BE2C (cell line): ENCODE measurements around the gene CLCC1.
"Not testable (repeated sequence)": the region's sequence is repeated elsewhere in the genome, so short reads cannot be mapped to it uniquely, and the experiment has no call there.

ENCODE experiments used
- DNase-seq: peaks from one replicate; pipeline ENCODE4 v3.0.0-alpha.2; 2020
- H3K27me3 ChIP-seq: fragments of 250-450 bp; sonication (Bioruptor Pico); 2 replicates; pipeline ENCODE4 v1.5.1; 2020; ENCODE audit warnings: mild to moderate bottlenecking
- H3K36me3 ChIP-seq: fragments of 250-450 bp; sonication (Bioruptor Pico); 2 replicates; pipeline ENCODE4 v1.5.1; 2020; ENCODE audit warnings: mild to moderate bottlenecking
- H3K4me1 ChIP-seq: fragments of 250-450 bp; sonication (Bioruptor Pico); 2 replicates; pipeline ENCODE4 v1.5.1; 2020
- H3K4me3 ChIP-seq: 2 replicates; pipeline ENCODE4 v1.5.1; 2011; ENCODE audit warnings: low read depth, low read length
- H3K9me3 ChIP-seq: fragments of 250-450 bp; sonication (Bioruptor Pico); 2 replicates; pipeline ENCODE4 v1.5.1; 2020
- TF ChIP-seq, protein P1 (sequence below): IDR thresholded peaks from 2 replicates; pipeline ENCODE4 v1.5.1; 2012; ENCODE audit warnings: mild to moderate bottlenecking, low read depth, low read length

The CLCC1 gene

GRCh38 chr1:108936170-108936569 lies 27.1 kb downstream of the CLCC1 start:
- Histone ChIP-seq H3K36me3 (peaks cover 53% of the 10 kb centered on the region), H3K4me3 (no peak overlapping the region), H3K4me1 (no peaks in the 10 kb centered on the region), H3K27me3 (no peaks in the 10 kb centered on the region), H3K9me3 (no peaks in the 10 kb centered on the region)
- TF ChIP-seq, protein P1, sequence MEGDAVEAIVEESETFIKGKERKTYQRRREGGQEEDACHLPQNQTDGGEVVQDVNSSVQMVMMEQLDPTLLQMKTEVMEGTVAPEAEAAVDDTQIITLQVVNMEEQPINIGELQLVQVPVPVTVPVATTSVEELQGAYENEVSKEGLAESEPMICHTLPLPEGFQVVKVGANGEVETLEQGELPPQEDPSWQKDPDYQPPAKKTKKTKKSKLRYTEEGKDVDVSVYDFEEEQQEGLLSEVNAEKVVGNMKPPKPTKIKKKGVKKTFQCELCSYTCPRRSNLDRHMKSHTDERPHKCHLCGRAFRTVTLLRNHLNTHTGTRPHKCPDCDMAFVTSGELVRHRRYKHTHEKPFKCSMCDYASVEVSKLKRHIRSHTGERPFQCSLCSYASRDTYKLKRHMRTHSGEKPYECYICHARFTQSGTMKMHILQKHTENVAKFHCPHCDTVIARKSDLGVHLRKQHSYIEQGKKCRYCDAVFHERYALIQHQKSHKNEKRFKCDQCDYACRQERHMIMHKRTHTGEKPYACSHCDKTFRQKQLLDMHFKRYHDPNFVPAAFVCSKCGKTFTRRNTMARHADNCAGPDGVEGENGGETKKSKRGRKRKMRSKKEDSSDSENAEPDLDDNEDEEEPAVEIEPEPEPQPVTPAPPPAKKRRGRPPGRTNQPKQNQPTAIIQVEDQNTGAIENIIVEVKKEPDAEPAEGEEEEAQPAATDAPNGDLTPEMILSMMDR: no peak
- no peak for DNase-seq

DNA sequence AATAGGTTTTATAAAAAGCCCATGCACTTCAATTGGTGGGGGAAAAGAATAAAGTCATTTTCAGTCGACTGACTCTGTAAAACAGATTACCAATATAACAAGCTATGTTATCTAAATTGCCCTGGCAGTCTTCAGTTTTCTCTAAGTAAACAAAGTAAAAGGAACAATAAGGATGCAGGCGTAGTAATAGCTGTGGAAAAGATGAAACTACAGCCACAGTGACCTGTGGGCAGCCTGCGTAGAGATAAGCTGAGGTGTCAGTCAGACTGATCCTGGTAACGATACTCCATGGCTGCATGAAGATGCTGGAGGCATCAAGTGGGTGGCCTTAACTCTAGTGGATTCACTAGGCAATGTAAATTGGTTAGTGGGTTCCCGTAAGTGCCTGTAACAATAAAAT lies 29.3 kb downstream of the CLCC1 start:
- TF ChIP-seq, protein P1: no peak
- Histone ChIP-seq H3K36me3 (peaks cover 71% of the 10 kb centered on the region), H3K9me3 (no peaks in the 10 kb centered on the region), H3K4me3 (no peak overlapping the region), H3K4me1 (no peaks in the 10 kb centered on the region), H3K27me3 (no peaks in the 10 kb centered on the region)
- DNase-seq: no peak

DNA sequence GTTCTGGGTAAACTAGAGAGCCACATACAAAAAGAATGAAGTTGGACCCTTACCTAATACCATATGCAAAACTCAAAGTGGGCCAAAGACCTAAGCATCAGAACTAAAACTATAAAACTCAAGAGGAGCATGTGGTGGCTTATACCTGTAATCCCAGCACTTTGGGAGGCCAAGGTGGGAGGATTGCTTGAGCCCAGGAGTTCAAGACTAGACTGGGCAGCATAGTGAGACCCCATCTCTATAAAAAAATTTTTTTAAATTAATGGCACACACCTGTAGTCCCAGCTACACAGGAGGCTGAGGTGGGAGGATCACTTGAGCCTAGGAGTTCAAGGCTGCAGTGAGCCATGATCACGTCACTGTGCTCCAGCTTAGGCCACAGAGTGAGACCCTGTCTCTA lies 35.7 kb downstream of the CLCC1 start:
- not testable (repeated sequence) for H3K4me1 ChIP-seq, H3K27me3 ChIP-seq, DNase-seq, H3K4me3 ChIP-seq, H3K9me3 ChIP-seq
- H3K36me3 ChIP-seq: peaks cover 82% of the 10 kb centered on the region

GRCh38 chr1:108925920-108926319 lies 37.4 kb downstream of the CLCC1 start:
- Histone ChIP-seq H3K4me3 (no peak overlapping the region), H3K27me3 (no peaks in the 10 kb centered on the region), H3K9me3 (no peaks in the 10 kb centered on the region), H3K4me1 (no peaks in the 10 kb centered on the region), H3K36me3 (peaks cover 69% of the 10 kb centered on the region)
- DNase-seq: no peak
- TF ChIP-seq, protein P1: no peak

GRCh38 chr1:108916788-108917187 lies 46.5 kb downstream of the CLCC1 start:
- peaks cover 7% of the 10 kb centered on the region for H3K4me1 ChIP-seq
- no peak for DNase-seq
- H3K9me3 ChIP-seq: no peaks in the 10 kb centered on the region
- H3K36me3 ChIP-seq: peaks cover 12% of the 10 kb centered on the region
- TF ChIP-seq, protein P1: no peak
- H3K4me3 ChIP-seq: no peak overlapping the region
- H3K27me3 ChIP-seq: no peaks in the 10 kb centered on the region
